GM21619 (cell line): ENCODE data around the gene FTL.

ENCODE experiments used
- ATAC-seq: cut with Tn5 transposase; IDR thresholded peaks from one replicate; pipeline ENCODE4 v1.9.1; 2021; ENCODE audit not compliant: unreplicated experiment

FTL gene

DNA sequence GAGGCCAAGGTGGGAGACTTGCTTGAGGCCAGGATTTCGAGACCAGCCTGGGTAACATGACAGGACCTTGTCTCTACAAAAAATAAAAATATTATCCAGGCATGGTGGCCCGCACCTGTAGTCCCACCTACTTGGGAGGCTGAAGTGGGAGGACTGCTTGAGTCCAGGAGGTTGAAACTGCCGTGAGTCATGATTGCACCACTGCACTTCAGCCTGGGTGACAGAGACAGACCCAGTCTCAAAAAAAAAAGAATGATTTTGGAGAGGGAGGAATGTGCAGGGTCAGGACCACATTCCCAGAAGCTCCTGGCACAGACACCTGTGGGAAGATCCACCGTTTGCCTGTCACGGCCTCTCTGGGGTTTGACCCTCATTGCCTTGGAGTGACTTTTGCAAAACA is 19.7 kb upstream of the FTL start:
- no peak for ATAC-seq

DNA sequence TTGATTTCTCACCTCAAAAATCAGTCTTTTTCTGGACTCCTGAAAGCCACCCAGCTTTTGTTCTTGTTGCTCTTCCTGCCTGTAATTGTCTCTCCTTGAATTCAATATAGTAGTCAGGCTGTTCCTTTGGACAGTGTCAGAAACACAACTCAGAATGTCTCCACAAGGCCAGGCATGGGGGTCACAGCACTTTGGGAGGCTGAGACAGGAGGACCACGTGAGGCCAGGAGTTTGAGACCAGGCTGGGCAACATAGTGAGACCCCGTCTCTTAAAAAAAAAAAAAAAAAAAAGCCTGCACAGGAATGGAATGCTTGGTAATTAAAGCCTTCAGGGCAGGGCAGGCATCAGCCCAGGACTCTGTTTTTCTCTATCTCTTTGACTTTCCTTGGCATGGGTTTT is 19.3 kb upstream of the FTL start:
- no peak for ATAC-seq

GRCh38 chr19:48946463-48947257 is 18.4 kb upstream of the FTL start:
- ATAC-seq, result no peak

DNA sequence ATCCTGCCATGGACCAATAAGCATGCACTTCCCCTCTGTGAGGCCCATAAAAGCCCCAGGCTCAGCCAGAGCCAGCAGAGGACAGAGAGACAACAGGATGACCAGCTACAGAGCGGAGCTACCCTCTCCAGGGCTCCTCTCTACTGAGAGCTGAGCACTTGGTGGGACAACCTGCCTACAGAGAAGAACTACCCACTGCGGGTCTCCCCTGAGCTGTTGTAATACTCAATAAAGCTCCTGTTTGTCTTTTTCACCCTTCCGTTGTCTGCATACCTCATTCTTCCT is 17.9 kb upstream of the FTL start:
- no peak for ATAC-seq

DNA sequence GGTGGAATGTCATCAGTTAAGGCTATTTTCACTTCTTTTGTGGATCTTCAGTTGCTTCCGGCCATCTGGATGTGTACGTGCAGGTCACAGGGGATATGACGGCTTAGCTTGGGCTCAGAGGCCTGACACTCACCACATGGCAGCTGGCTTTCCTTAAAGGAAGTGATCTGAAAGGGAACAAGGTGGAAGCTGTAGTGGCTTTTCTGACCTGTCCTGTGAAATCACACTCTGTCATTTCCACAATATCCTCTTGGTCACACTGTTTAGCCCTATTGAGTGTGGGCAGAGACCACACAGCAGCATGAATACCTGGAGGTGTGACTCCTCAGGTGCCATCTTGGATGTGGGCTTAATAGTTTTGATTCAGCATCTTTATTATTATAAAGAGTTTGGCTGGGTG is 14.9 kb upstream of the FTL start:
- no peak for ATAC-seq

- ATAC-seq, result no peak
These were observed 14.1 kb upstream of the FTL start for GRCh38 chr19:48950830-48951519.

DNA sequence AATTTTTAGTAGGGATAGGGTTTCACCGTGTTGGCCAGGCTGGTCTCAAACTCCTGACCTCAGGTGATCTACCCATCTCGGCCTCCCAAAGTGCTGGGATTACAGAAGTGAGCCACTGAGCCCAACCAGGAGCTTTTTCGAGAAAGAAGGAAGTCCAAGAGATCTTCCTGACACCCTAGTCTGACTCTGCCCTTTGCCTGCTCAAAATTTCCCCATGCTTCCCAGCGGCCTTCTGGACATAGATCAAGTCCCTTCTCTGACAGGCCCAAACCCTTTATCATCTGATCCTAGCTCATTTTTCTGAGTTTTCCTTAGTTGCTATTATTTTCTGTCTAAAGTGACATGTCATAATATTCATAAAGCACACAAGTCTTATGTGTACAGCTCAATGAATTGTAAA is 12.0 kb upstream of the FTL start:
- no peak for ATAC-seq

GRCh38 chr19:48953990-48954594 is 11.0 kb upstream of the FTL start:
- ATAC-seq, result no peak

GRCh38 chr19:48954595-48955307 is 10.4 kb upstream of the FTL start, which contains the start of gene BAX:
TSS of gene BAX (plus strand) at chr19:48954875. CDS start at chr19:48954929, 54 bp downstream.
- ATAC-seq, result peak; percentile 81

DNA sequence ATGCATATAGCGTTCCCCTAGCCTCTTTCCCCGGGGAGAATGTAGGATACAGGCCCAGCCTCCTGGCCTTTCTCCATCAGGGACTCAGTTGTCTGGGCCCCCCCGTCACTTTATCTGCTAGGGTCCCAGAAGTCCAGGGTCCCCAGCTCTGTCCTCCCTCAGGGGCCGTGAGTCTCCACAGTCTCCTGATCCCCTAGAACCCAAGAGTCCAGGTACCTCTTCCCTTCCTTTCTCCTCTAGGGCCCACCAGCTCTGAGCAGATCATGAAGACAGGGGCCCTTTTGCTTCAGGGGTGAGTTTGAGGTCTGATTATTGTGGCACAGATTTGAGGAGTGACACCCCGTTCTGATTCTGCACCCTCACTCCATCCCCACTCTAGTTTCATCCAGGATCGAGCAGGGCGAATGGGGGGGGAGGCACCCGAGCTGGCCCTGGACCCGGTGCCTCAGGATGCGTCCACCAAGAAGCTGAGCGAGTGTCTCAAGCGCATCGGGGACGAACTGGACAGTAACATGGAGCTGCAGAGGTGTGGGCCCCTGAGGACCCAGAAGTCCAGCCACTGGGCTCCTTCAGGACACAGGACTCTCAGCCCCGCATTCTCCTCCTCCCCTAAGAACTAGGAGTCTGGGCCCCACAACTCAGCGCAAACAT is 9.7 kb upstream of the FTL start:
- ATAC-seq, result no peak

DNA sequence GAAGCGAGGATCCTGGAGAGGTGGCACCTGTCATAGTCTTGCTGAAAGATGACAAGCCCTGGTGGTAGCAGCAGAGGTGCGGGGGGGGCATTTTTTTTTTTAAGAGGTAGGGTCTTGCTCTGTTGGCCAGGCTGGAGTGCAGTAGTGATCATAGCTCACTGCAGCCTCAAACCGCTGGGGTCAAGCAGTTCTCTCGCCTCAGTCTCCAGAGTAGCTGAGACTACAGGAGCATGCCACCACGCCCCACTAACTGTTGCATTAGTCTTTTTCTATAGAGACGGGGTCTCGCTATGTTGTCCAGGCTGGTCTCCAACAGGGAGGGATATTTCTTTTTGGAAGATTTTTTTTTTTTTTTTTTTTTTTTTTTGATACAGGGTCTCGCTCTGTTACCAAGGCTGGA is 7.1 kb upstream of the FTL start:
- ATAC-seq, result no peak

DNA sequence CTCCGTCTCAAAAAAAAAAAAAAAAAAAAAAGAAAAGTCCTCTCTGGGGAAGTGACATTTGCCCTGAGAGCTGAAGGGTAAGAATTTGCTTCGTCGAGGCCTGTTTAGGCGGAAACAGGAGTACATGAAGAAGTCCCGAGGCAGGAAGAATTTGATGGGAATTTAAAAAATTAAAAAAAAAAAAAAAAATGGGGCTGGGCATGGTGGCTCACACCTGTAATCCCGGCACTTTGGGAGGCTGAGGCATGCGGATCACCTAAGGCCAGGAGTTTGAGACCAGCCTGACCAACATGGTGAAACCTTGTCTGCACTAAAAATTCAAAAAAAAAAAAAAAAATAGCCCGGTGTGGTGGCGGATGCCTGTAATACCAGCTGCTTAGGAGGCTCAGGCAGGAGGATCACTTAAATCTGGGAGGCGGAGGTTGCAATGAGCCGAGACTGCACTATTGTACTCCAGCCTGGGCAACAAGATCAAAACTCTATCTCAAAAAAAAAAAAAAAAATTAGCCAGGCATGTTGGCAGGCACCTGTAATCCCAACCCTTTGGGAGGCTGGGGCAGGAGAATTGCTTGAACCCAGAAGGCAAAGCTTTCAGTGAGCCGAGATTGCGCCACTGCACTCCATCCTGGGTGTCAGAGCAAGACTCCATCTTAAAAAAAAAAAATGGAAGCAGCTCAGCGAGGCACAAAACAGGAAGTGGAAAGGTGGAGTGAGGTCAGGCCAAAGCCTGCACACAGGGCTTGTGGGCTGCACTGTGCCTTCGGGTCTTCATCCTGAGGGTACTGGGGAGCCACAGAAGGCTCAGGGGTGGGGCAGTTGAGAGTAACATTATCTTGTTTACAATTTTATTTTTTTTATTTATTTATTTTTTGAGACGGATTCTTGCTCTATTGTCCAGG is 5.5 kb upstream of the FTL start:
- ATAC-seq, result no peak

DNA sequence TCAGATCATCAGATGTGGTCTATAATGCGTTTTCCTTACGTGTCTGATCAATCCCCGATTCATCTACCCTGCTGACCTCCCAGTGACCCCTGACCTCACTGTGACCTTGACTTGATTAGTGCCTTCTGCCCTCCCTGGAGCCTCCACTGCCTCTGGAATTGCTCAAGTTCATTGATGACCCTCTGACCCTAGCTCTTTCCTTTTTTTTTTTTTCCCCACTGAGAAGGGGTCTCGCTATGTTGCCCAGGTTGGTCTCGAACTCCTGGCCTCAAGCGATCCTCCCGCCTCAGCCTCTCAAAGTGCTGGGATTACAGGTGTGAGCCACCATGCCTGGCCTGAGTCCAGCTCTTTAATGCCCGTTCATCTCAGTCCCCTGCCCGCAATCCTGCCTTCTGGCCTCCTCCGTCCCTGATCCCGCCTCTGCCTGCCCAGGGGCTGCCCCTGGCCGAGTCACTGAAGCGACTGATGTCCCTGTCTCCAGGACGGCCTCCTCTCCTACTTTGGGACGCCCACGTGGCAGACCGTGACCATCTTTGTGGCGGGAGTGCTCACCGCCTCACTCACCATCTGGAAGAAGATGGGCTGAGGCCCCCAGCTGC is 4.0 kb upstream of the FTL start:
- ATAC-seq, result no peak

DNA sequence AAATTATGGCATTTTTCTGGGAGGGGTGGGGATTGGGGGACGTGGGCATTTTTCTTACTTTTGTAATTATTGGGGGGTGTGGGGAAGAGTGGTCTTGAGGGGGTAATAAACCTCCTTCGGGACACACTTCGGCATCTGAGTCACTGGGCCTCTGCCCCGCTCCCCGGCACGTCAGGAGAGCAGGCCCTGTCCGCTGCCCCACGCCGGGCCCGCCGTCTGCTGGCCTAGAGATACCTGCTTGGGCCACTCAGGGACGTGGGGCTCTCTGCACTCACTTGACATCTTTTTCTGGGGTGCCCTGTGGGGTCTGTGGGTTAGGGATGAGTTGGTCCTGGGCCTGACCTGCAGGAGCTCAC is 3.5 kb upstream of the FTL start:
- ATAC-seq, result no peak

- ATAC-seq, result peak; percentile 32
These were observed 2.9 kb upstream of the FTL start for GRCh38 chr19:48962029-48962848.

DNA sequence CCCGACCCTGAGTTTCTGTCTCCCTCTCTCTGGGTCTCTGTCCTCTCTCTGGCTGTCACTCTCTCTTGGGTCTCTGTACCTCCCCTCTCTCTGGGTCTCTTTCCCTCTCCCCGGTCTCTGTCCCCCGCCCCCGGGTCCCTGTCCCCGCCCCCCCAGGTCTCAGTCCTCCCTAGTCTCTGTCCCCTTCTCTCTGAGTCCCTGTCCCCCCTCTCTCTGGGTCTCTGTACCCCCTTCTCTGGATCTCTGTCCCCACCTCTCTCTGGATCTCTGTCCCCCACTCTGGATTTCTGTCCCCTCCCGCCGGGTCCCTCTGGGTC is 2.3 kb upstream of the FTL start:
- ATAC-seq, result no peak

GRCh38 chr19:48963371-48964204 is 1.5 kb upstream of the FTL start:
- no peak for ATAC-seq
